NT2/D1 (cell line): ENCODE data around the gene PRKG1.

ENCODE experiments used
- SUZ12 ChIP-seq: IDR thresholded peaks from 2 replicates; pipeline ENCODE4 v1.6.1; 2011; ENCODE audit not compliant: insufficient read length, insufficient read depth; ENCODE audit errors: extremely low read depth
- YY1 ChIP-seq: IDR thresholded peaks from 2 replicates; pipeline ENCODE4 v1.6.1; 2011; ENCODE audit not compliant: insufficient read length, insufficient read depth
- ZNF274 ChIP-seq: IDR thresholded peaks from 2 replicates; pipeline ENCODE4 v1.6.1; 2011; ENCODE audit warnings: mild to moderate bottlenecking, low read depth, low read length

GRCh38 chr10:51313251-51313650 is 239.0 kb downstream of the PRKG1 start:
- no peak for TF ChIP-seq ZNF274
- no peak for TF ChIP-seq YY1
- TF ChIP-seq SUZ12, result no peak
